ENCODE measurements around the gene CCDC116.

GRCh38 chr22:21642584-21643448 is 10.3 kb downstream of the CCDC116 start:
- TF ChIP-seq EZH2 (IDR thresholded peaks at IDR 0.05; ENCODE audit: insufficient read depth, poor library complexity, severe bottlenecking) (no peak), EZH2phosphoT487 (IDR thresholded peaks at IDR 0.05; ENCODE audit: insufficient read depth, low read depth) (no peak)
